B cell (primary cell): Measurements from ENCODE around the gene C6orf89. TPM values are rescaled to one million over a fixed set of nuclear protein-coding genes. Genes with fewer than 3 reads are reported as not detected.

Source experiments
- ATAC-seq: fragments of 200-7000 bp; cut with Tn5 transposase; one replicate; pipeline ENCODE4 v1.10.0; 2021; ENCODE audit warnings: low read depth, mild to moderate bottlenecking, moderate number of reproducible peaks, moderate library complexity
- CTCF ChIA-PET: fragments of 350-600 bp; sonication (Branson Sonifier 250); formaldehyde crosslinking; loops from one replicate; lab custom pipeline; 2021; ENCODE audit warnings: antibody characterized with exemption, inconsistent platforms; lab: Charles Lee
- POLR2A ChIA-PET: fragments of 350-600 bp; sonication (Branson Sonifier 250); formaldehyde crosslinking; loops from one replicate; lab custom pipeline; 2021; ENCODE audit warnings: antibody characterized with exemption; lab: Charles Lee
- DNase-seq: peaks from one replicate; pipeline ENCODE4 v3.0.0; 2013
- H2AFZ ChIP-seq: 2 replicates; pipeline ENCODE4 v1.6.1; 2012; ENCODE audit warnings: mild to moderate bottlenecking, low read depth, low read length; ENCODE audit not compliant: insufficient read depth, poor library complexity, severe bottlenecking
- H3K27ac ChIP-seq, 2 donors: 1 replicate in 1 of 2; 2 replicates in 1 of 2; pipeline ENCODE4 v1.5.1; 2012 to 2013; ENCODE audit warnings: low read length in 2 of 2, mild to moderate bottlenecking in 2 of 2, moderate library complexity in 1 of 2
- H3K27me3 ChIP-seq, 4 experiments: fragments of 200-600 bp in 1 of 4; sonication (generic) in 1 of 4; replicated peaks in 1 of 4; 1 replicate in 2 of 4; 2 replicates in 2 of 4; pipeline versions ENCODE4 v1.6.1 to v1.7.0; 2013 to 2016; ENCODE audit warnings: low read length in 3 of 4, mild to moderate bottlenecking in 2 of 4, mixed read lengths in 1 of 4, moderate library complexity in 1 of 4; ENCODE audit not compliant: insufficient read depth in 4 of 4, control insufficient read depth in 3 of 4; ENCODE audit errors: control extremely low read depth in 1 of 4
- H3K36me3 ChIP-seq, 2 experiments: replicated peaks in 1 of 2; 1 replicate in 1 of 2; 2 replicates in 1 of 2; pipeline versions ENCODE4 v1.6.1 to v1.7.1; 2013; ENCODE audit warnings: low read length in 1 of 2; ENCODE audit not compliant: insufficient read depth in 2 of 2, control insufficient read depth in 1 of 2; ENCODE audit errors: control extremely low read depth in 1 of 2, extremely low read depth in 1 of 2
- H3K4me1 ChIP-seq, 2 donors: fragments of 200-600 bp in 1 of 2; sonication (generic) in 1 of 2; 1 replicate in 1 of 2; 2 replicates in 1 of 2; pipeline versions ENCODE4 v1.5.1 to v1.6.1; 2013 to 2017; ENCODE audit warnings: low read length in 2 of 2; ENCODE audit not compliant: control insufficient read depth in 2 of 2, insufficient read depth in 2 of 2
- H3K4me2 ChIP-seq: replicated peaks from 2 replicates; pipeline ENCODE3; 2012; ENCODE audit warnings: mild to moderate bottlenecking, low read depth, low read length; ENCODE audit not compliant: poor library complexity, severe bottlenecking
- H3K4me3 ChIP-seq, 5 experiments: fragments of 200-600 bp in 1 of 5; sonication (generic) in 1 of 5; 1 replicate in 3 of 5; 2 replicates in 2 of 5; pipeline versions ENCODE4 v1.5.1 to v1.7.0; 2011 to 2016; ENCODE audit warnings: low read length in 4 of 5, mild to moderate bottlenecking in 4 of 5, low read depth in 2 of 5, control low read depth in 1 of 5, moderate library complexity in 1 of 5; ENCODE audit not compliant: insufficient read depth in 1 of 5; ENCODE audit errors: control extremely low read depth in 1 of 5, extremely low read depth in 1 of 5
- H3K79me2 ChIP-seq: fragments of 200-600 bp; sonication (generic); one replicate; pipeline ENCODE4 v1.6.0; 2016; ENCODE audit warnings: low read length; ENCODE audit not compliant: control insufficient read depth, insufficient read depth
- H3K9ac ChIP-seq: fragments of 200-600 bp; sonication (generic); 2 replicates; pipeline ENCODE4 v1.6.1; 2017; ENCODE audit warnings: mild to moderate bottlenecking, low read length, moderate library complexity
- H3K9me3 ChIP-seq, 3 donors: one replicate each; pipeline versions ENCODE4 v1.6.1 to v1.7.1; 2013; ENCODE audit warnings: low read length in 2 of 3; ENCODE audit not compliant: control insufficient read depth in 2 of 3, insufficient read depth in 1 of 3; ENCODE audit errors: control extremely low read depth in 1 of 3
- H4K20me1 ChIP-seq: 2 replicates; pipeline ENCODE4 v1.6.0; 2012; ENCODE audit warnings: mild to moderate bottlenecking, low read length; ENCODE audit not compliant: insufficient read depth, control insufficient read depth, poor library complexity, severe bottlenecking
- H3K27ac Mint-ChIP-seq: one replicate; pipeline ENCODE4 v1.8.0; 2021; ENCODE audit warnings: mixed read lengths
- H3K27me3 Mint-ChIP-seq: one replicate; pipeline ENCODE4 v1.8.0; 2021; ENCODE audit warnings: mixed read lengths
- H3K4me1 Mint-ChIP-seq: one replicate; pipeline ENCODE4 v1.8.0; 2021; ENCODE audit warnings: mixed read lengths
- H3K4me3 Mint-ChIP-seq: one replicate; pipeline ENCODE4 v1.8.0; 2021; ENCODE audit warnings: mixed read lengths
- H3K9me3 Mint-ChIP-seq: one replicate; pipeline ENCODE4 v1.8.0; 2022; ENCODE audit warnings: mixed read lengths; ENCODE audit not compliant: insufficient read depth
- CTCF ChIP-seq: fragments of 200-600 bp; IDR thresholded peaks from one replicate; pipeline ENCODE4 v1.8.0; 2022; ENCODE audit warnings: antibody characterized with exemption, mild to moderate bottlenecking
- EZH2 ChIP-seq: IDR thresholded peaks from 2 replicates; pipeline ENCODE4 v1.6.1; 2012; ENCODE audit warnings: borderline replicate concordance, low read depth, mild to moderate bottlenecking, moderate library complexity, low read length; ENCODE audit not compliant: insufficient read depth, poor library complexity, severe bottlenecking
- WGBS: methylation state at CpG from one replicate; pipeline ENCODE4 v1.1.5; 2013; ENCODE audit warnings: missing lambda C conversion rate; ENCODE audit not compliant: insufficient coverage; 5-methylcytosine and 5-hydroxymethylcytosine counted together
- intact Hi-C: fragments of 100-400 bp; cut with micrococcal nuclease; formaldehyde crosslinking; loops from one replicate; pipeline ENCODE4 v1.10.0; 2022
- polyA minus RNA-seq: library from RNA; depleted of rRNA, polyadenylated mRNA; stranded (reverse); fragments of >200 nt; gene quantifications from 2 replicates; pipeline ENCODE4 v1.2.3, GENCODE V29; 2012
- polyA plus RNA-seq: library from polyadenylated mRNA; depleted of rRNA; stranded (reverse); fragments of >200 nt; gene quantifications from 2 replicates; pipeline ENCODE4 v1.2.3, GENCODE V29; 2012
- total RNA-seq, 2 donors: library from RNA; stranded (reverse); fragments of 120-200 nt in 1 of 2; gene quantifications; 1 replicate in 1 of 2; 2 replicates in 1 of 2; pipeline versions ENCODE4 v1.2.3 to v1.2.4, GENCODE V29; 2013 to 2022

C6orf89 gene, protein sequence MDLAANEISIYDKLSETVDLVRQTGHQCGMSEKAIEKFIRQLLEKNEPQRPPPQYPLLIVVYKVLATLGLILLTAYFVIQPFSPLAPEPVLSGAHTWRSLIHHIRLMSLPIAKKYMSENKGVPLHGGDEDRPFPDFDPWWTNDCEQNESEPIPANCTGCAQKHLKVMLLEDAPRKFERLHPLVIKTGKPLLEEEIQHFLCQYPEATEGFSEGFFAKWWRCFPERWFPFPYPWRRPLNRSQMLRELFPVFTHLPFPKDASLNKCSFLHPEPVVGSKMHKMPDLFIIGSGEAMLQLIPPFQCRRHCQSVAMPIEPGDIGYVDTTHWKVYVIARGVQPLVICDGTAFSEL
- 34.2 and 35.3 TPM in 2 replicates for total RNA-seq
- 30.4 TPM for total RNA-seq (2013)
- 11.3 and 13.0 TPM in 2 replicates for polyA plus RNA-seq
- 16.9 and 20.5 TPM in 2 replicates for polyA minus RNA-seq

DNA sequence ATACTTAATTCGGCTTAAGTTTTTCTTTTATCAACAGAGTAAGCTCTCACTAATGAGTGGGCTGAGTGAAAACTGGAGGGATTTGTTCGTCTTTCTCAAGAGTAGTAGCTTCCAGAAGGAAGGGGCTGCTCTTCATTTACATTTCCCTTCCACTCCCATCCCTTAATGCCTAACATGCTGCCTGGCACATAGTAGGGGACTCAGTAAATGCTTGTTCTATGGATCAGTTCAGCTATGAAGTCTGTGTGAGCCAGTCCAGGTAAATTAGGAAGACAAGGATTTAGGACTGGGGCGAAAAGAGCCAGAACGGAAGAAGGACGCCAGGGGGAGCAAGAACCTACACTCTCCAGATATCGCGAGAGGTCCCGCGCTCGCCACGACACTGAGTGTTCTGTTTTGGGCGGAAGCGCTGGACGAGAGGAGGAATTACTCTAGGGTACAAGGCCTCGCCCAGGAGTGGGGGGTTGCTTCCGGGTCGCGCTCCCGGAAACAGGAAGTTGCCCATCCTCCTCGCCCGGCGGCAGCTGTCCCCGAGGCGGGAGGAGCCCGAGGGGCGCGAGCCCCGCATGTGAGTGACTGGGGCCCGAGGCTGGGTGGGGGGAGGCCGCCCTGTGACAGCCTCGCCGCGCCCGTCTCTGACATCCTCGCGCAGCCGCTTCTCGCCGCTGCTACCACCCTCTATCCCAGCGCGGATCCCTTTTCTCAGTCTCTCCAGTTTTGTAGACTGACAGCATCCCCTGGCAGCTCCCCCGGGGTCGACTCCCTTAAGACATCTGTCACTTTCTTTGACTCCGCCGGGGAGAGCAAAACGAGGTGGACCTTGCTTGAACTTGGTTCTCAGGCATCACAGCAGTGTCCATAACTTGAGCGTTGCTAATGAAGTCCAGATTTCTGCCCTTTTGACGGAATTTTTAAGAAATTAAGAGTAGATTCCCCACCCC lies at the start of gene C6orf89:
TSS of gene C6orf89 (plus strand) at position 492 of the 941 bp plus-strand sequence. CDS start 13,493 bp downstream, outside the sequence.
- under 1% methylated on average over 44 of the region's 48 CpGs for WGBS
- H3K4me1 Mint-ChIP-seq: peaks cover 32% of the 10 kb centered on the region
- H3K4me3 Mint-ChIP-seq: peak within 1 kb of the TSS; percentile 90
- Histone ChIP-seq H3K4me3 (peak within 1 kb of the TSS; percentile 68 to 89 (median 80)), H3K27me3 (no peaks in the 10 kb centered on the region), H3K79me2 (peaks cover 20% of the 10 kb centered on the region), H2AFZ (peak within 1 kb of the TSS; percentile 100), H3K9ac (peak within 1 kb of the TSS; percentile 83), H4K20me1 (peaks cover 5% of the 10 kb centered on the region), H3K27ac (peak within 1 kb of the TSS; percentile 82 to 92), H3K4me1 (peaks cover 17 to 22% of the 10 kb centered on the region in 2 donors), H3K9me3 (no peaks in the 10 kb centered on the region), H3K36me3 (no peaks in the 10 kb centered on the region), H3K4me2 (peak within 1 kb of the TSS; percentile 77)
- H3K27ac Mint-ChIP-seq: peak within 1 kb of the TSS; percentile 92
- intact Hi-C loops: loop anchor here (1.0 to 5.0 kb wide), 9 partner anchors 10 to 467 kb away; partner anchors contain the start of genes MTCH1 and RNF8
- peak; percentile 99 for ATAC-seq
- no peaks in the 10 kb centered on the region for H3K27me3 Mint-ChIP-seq
- ChIA-PET POLR2A (interaction anchor here (0.6 to 2.6 kb wide), 8 partner anchors 11 to 286 kb away, joined by 3 to 24 read pairs (median 3); partner anchors contain the start of genes MTCH1 and PPIL1), CTCF (interaction anchor here (0.7 to 6.4 kb wide), 29 partner anchors 12 to 335 kb away, joined by 3 to 82 read pairs (median 4); partner anchors contain the start of genes PI16 and PPIL1)
- TF ChIP-seq EZH2: no peak
- TF ChIP-seq CTCF: peak; percentile 86
- peak; percentile 98 for DNase-seq
- no peaks in the 10 kb centered on the region for H3K9me3 Mint-ChIP-seq
